Chondrocyte (in vitro differentiated cells): ENCODE data around the gene ATP10A. TPM values are rescaled to one million over a fixed set of nuclear protein-coding genes. Genes with fewer than 3 reads are reported as not detected.

ENCODE experiments used
- DNase-seq: peaks from one replicate; pipeline ENCODE4 v3.0.0; 2021; ENCODE audit warnings: mixed read lengths, low spot score
- H3K27ac Mint-ChIP-seq: one replicate; pipeline ENCODE4 v1.8.0; 2021; ENCODE audit warnings: mild to moderate bottlenecking, moderate library complexity, mixed read lengths; ENCODE audit not compliant: unreplicated experiment
- H3K27me3 Mint-ChIP-seq: 2 replicates; pipeline ENCODE4 v1.8.0; 2021; ENCODE audit warnings: low read depth, mixed read lengths
- H3K36me3 Mint-ChIP-seq: 2 replicates; pipeline ENCODE4 v1.8.0; 2021; ENCODE audit warnings: low read depth, mixed read lengths
- H3K4me1 Mint-ChIP-seq: 2 replicates; pipeline ENCODE4 v1.8.0; 2021; ENCODE audit warnings: low read depth, mild to moderate bottlenecking, mixed read lengths
- H3K4me3 Mint-ChIP-seq: one replicate; pipeline ENCODE4 v1.8.0; 2021; ENCODE audit warnings: mild to moderate bottlenecking, moderate library complexity, mixed read lengths; ENCODE audit not compliant: unreplicated experiment
- H3K9me3 Mint-ChIP-seq: 2 replicates; pipeline ENCODE4 v1.8.0; 2021; ENCODE audit warnings: low read depth, mixed read lengths
- total RNA-seq: library from RNA; stranded (reverse); gene quantifications from 3 replicates; pipeline ENCODE4 v1.2.1, GENCODE V29; 2021
- TF ChIP-seq, protein P1 (sequence below): fragments of 200-600 bp; sonication (generic); IDR thresholded peaks from 2 replicates; pipeline ENCODE4 v1.5.0; 2021; ENCODE audit warnings: antibody characterized with exemption, mild to moderate bottlenecking, moderate library complexity

Gene ATP10A
- total RNA-seq, 1 donor from 2014 or later, result 163 TPM

DNA sequence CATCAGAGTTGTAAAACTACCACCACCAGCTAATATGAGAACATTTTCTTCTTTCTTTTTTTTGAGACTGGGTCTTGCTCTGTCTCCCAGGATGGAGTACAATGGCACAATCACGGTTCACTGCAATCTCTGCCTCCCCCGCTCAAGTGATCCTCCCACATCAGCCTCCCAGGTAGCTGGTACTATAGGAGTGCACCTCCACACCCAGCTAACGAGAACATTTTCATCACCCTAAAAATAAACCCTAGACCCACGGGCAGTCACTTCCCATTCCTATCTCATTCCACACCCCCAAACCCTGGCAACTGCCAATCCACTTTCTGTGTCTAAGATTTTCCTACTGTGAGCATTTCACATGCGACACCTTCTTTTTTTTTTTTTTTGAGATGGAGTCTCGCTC is 130.9 kb downstream of the ATP10A start:
- H3K4me1 Mint-ChIP-seq, result peaks cover 86% of the 10 kb centered on the region
- DNase-seq, result no peak
- H3K36me3 Mint-ChIP-seq, result peaks cover 56% of the 10 kb centered on the region
- TF ChIP-seq, protein P1, sequence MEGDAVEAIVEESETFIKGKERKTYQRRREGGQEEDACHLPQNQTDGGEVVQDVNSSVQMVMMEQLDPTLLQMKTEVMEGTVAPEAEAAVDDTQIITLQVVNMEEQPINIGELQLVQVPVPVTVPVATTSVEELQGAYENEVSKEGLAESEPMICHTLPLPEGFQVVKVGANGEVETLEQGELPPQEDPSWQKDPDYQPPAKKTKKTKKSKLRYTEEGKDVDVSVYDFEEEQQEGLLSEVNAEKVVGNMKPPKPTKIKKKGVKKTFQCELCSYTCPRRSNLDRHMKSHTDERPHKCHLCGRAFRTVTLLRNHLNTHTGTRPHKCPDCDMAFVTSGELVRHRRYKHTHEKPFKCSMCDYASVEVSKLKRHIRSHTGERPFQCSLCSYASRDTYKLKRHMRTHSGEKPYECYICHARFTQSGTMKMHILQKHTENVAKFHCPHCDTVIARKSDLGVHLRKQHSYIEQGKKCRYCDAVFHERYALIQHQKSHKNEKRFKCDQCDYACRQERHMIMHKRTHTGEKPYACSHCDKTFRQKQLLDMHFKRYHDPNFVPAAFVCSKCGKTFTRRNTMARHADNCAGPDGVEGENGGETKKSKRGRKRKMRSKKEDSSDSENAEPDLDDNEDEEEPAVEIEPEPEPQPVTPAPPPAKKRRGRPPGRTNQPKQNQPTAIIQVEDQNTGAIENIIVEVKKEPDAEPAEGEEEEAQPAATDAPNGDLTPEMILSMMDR, result no peak
- no peaks in the 10 kb centered on the region for H3K9me3 Mint-ChIP-seq
- no peak overlapping the region for H3K4me3 Mint-ChIP-seq
- peak overlapping the region; percentile 83 for H3K27ac Mint-ChIP-seq
- H3K27me3 Mint-ChIP-seq, result no peaks in the 10 kb centered on the region

DNA sequence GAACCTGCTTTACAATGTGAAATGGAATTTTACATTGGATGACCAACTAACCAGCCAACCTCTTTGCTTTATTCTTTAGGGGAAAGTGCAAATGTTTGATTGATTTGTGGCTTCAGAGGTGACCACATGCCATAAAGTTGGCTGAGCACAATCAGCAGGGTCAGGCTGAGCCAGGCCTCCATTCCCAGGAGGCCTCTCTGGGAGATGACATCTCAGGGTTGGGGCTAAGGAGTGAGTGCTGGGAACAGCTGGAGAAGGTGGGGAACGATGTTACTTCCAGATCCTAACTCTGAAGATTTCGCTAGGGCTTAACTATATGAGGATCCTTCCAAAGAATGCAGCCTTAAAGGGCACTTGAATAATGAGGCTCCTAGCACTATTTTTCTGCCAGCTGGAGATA is 131.7 kb downstream of the ATP10A start:
- Mint-ChIP-seq H3K27ac (peak overlapping the region; percentile 83), H3K27me3 (no peaks in the 10 kb centered on the region), H3K4me3 (no peak overlapping the region), H3K9me3 (no peaks in the 10 kb centered on the region), H3K36me3 (peaks cover 56% of the 10 kb centered on the region), H3K4me1 (peaks cover 78% of the 10 kb centered on the region)
- DNase-seq, result no peak
- TF ChIP-seq, protein P1, result no peak

DNA sequence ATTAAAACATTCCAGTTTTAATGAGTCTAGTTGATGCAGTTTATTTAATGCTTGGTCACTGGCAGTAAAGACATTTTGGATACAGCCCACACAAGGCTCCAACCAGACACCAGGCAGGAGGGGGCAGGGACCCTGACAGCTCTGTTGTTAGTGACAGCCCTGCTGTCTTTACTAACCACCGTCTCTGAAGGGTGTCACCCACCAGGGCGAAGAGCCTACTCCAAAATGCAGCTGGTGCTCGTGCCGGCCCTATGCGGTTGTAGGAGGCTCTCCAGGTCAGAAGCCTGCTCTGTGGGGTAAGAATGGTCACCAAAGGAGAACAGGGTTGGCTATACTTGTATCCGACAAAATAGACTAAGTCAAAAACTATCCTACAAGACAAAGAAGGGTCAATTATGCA is 132.2 kb downstream of the ATP10A start:
- peaks cover 74% of the 10 kb centered on the region for H3K4me1 Mint-ChIP-seq
- H3K4me3 Mint-ChIP-seq, result no peak overlapping the region
- DNase-seq, result no peak
- H3K36me3 Mint-ChIP-seq, result peaks cover 58% of the 10 kb centered on the region
- TF ChIP-seq, protein P1, result no peak
- no peaks in the 10 kb centered on the region for H3K27me3 Mint-ChIP-seq
- H3K27ac Mint-ChIP-seq, result peak overlapping the region; percentile 83
- H3K9me3 Mint-ChIP-seq, result no peaks in the 10 kb centered on the region

DNA sequence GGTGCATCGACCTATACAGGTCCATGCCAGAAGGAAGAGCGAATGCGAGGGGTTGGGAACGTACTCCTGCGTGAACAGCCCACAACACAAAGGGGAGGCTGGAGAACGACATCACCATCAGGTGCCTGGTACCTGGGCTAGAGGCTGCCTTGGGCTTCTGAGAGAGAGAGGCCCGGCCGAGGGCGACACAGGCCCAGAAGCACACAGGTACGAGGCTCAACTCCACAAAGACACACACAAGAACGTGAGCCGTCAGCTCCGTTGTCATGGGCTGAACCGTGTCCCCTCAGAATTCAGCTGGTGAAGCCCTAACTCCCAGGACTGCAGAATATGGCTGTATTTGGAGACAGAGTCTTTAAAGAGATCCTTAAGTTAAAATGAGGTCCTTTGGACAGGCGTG is 134.3 kb downstream of the ATP10A start:
- Mint-ChIP-seq H3K4me3 (no peak overlapping the region), H3K27me3 (no peaks in the 10 kb centered on the region), H3K36me3 (peaks cover 53% of the 10 kb centered on the region), H3K4me1 (peaks cover 53% of the 10 kb centered on the region), H3K27ac (peak overlapping the region; percentile 12), H3K9me3 (no peaks in the 10 kb centered on the region)
- DNase-seq, result no peak
- TF ChIP-seq, protein P1, result no peak

DNA sequence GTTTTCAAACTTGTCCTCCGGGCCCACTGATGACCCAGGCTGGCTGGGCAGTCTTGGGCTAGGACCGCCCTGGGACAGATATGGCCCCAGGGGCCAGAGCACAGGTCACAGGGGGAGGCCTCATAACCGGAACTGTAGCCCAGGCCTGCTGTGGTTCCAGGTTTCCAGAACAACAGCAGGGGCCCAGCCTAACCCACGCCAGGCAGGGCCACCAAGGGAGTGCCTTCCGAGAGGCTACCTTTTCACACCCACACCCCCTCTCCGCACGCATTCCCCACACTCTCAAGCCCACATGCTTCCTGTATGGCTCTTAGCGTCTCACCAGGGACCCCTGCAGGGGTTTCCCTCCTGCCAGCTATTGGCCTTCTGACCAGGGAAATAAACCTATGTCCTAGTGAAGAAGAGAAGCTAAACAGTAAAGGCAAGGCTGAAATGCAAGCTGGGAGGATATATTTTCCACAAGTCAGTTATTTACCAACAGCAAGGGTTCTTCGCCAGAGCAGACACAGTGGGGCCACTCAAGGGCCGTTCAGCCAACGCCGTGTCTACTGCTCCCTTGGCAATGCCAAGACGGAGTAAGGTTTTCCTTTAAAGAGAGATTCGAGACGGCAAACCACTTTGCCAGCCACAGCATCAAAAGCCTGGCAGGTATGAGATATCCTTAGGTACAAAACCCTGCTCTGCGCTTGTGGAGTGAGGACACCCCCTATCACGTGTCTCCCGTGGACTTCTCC is 135.1 kb downstream of the ATP10A start:
- H3K27ac Mint-ChIP-seq, result peak overlapping the region; percentile 80
- peaks cover 45% of the 10 kb centered on the region for H3K4me1 Mint-ChIP-seq
- H3K4me3 Mint-ChIP-seq, result no peak overlapping the region

More for the DNA sequence above, 135.1 kb downstream of the ATP10A start:
- Mint-ChIP-seq H3K36me3 (peaks cover 48% of the 10 kb centered on the region), H3K27me3 (no peaks in the 10 kb centered on the region), H3K9me3 (no peaks in the 10 kb centered on the region)
- no peak for DNase-seq
- TF ChIP-seq, protein P1, result no peak
